Neural cell (in vitro differentiated cells): ENCODE data around the gene CRMP1. TPM values are rescaled to one million over a fixed set of nuclear protein-coding genes. Genes with fewer than 3 reads are reported as not detected.

Experiments
- H2AFZ ChIP-seq: fragments of 200-600, 300-800 bp; sonication (generic), shearing (Covaris generic); 2 replicates; pipeline ENCODE4 v1.6.0; 2014; ENCODE audit warnings: low read depth, mild to moderate bottlenecking, antibody characterized with exemption, low read length, moderate library complexity
- H3F3A ChIP-seq: fragments of 200-600 bp; shearing (Covaris generic); 2 replicates; pipeline ENCODE4 v1.6.1; 2016; ENCODE audit warnings: mild to moderate bottlenecking, moderate library complexity, mixed read lengths, antibody characterized with exemption, low read length; ENCODE audit not compliant: insufficient read depth, poor library complexity, severe bottlenecking
- H3K27ac ChIP-seq: fragments of 200-600, 300-800 bp; sonication (generic), shearing (Covaris generic); 2 replicates; pipeline ENCODE4 v1.5.1; 2014; ENCODE audit warnings: mild to moderate bottlenecking, low read length, moderate library complexity
- H3K27me3 ChIP-seq: fragments of 300-800, 200-600 bp; sonication (generic), shearing (Covaris generic); 2 replicates; pipeline ENCODE4 v1.6.0; 2014; ENCODE audit warnings: mild to moderate bottlenecking, low read depth, low read length, moderate library complexity; ENCODE audit not compliant: insufficient read depth
- H3K36me3 ChIP-seq: fragments of 300-800, 200-600 bp; sonication (generic), shearing (Covaris generic); 2 replicates; pipeline ENCODE4 v1.5.1; 2014; ENCODE audit warnings: mild to moderate bottlenecking, antibody characterized with exemption, low read length, moderate library complexity; ENCODE audit not compliant: insufficient read depth
- H3K4me2 ChIP-seq: fragments of 300-800, 200-600 bp; sonication (generic), shearing (Covaris generic); 2 replicates; pipeline ENCODE4 v1.6.0; 2014; ENCODE audit warnings: mild to moderate bottlenecking, low read length
- H3K4me3 ChIP-seq: fragments of 300-800, 200-600 bp; sonication (generic), shearing (Covaris generic); 2 replicates; pipeline ENCODE4 v1.5.1; 2014; ENCODE audit warnings: mild to moderate bottlenecking, low read length, moderate library complexity
- H3K79me2 ChIP-seq: fragments of 200-600 bp; shearing (Covaris generic); replicated peaks from 2 replicates; pipeline ENCODE4 v1.6.0; 2014; ENCODE audit warnings: mild to moderate bottlenecking, low read length, moderate library complexity; ENCODE audit not compliant: insufficient read depth
- H3K9ac ChIP-seq: fragments of 300-800, 200-600 bp; sonication (generic), shearing (Covaris generic); 2 replicates; pipeline ENCODE4 v1.6.1; 2016; ENCODE audit warnings: mild to moderate bottlenecking, low read length, mixed read lengths
- H3K9me2 ChIP-seq: fragments of 200-600 bp; shearing (Covaris generic); 2 replicates; pipeline ENCODE4 v1.6.1; 2016; ENCODE audit warnings: mild to moderate bottlenecking, low read length, mixed read lengths; ENCODE audit not compliant: insufficient read depth
- H3K9me3 ChIP-seq: fragments of 200-600, 300-800 bp; sonication (generic), shearing (Covaris generic); 2 replicates; pipeline ENCODE4 v1.6.1; 2016; ENCODE audit warnings: mild to moderate bottlenecking, mixed run types, low read length, moderate library complexity, mixed read lengths
- H4K20me1 ChIP-seq: fragments of 200-600 bp; shearing (Covaris generic); 2 replicates; pipeline ENCODE4 v1.6.1; 2016; ENCODE audit warnings: mild to moderate bottlenecking, mixed run types; ENCODE audit not compliant: insufficient read depth
- CTCF ChIP-seq: fragments of 450-650 bp; IDR thresholded peaks from 2 replicates; pipeline ENCODE4 v1.5.1; 2014; ENCODE audit warnings: antibody characterized with exemption, mild to moderate bottlenecking, moderate library complexity; ENCODE audit not compliant: poor library complexity, severe bottlenecking
- EP300 ChIP-seq: fragments of 450-650 bp; conservative IDR thresholded peaks from 2 replicates; pipeline ENCODE4 v1.6.1; 2014; ENCODE audit warnings: antibody characterized with exemption, mild to moderate bottlenecking, moderate library complexity; ENCODE audit not compliant: poor library complexity, severe bottlenecking
- EZH2 ChIP-seq: fragments of 200-600, 300-800 bp; shearing (Covaris generic), sonication (generic); IDR thresholded peaks from 2 replicates; pipeline ENCODE4 v1.6.1; 2014; ENCODE audit warnings: antibody characterized with exemption, low read length, borderline replicate concordance, mild to moderate bottlenecking; ENCODE audit not compliant: insufficient read depth, poor library complexity, severe bottlenecking
- MXI1 ChIP-seq: fragments of 450-650 bp; conservative IDR thresholded peaks from 2 replicates; pipeline ENCODE4 v1.6.1; 2014; ENCODE audit warnings: antibody characterized with exemption, mild to moderate bottlenecking; ENCODE audit not compliant: poor library complexity, severe bottlenecking
- POLR2AphosphoS5 ChIP-seq: IDR thresholded peaks from 2 replicates; pipeline ENCODE4 v1.6.1; 2012
- RAD21 ChIP-seq: fragments of 450-650 bp; conservative IDR thresholded peaks from 2 replicates; pipeline ENCODE4 v1.6.1; 2014; ENCODE audit warnings: antibody characterized with exemption, mild to moderate bottlenecking, moderate library complexity
- REST ChIP-seq: IDR thresholded peaks from 2 replicates; pipeline ENCODE4 v1.6.1; 2012; ENCODE audit warnings: borderline replicate concordance
- SMC3 ChIP-seq: fragments of 450-650 bp; conservative IDR thresholded peaks from 2 replicates; pipeline ENCODE4 v1.6.1; 2014; ENCODE audit warnings: antibody characterized with exemption, mild to moderate bottlenecking, moderate library complexity; ENCODE audit not compliant: poor library complexity
- TAF1 ChIP-seq: IDR thresholded peaks from 2 replicates; pipeline ENCODE4 v1.6.1; 2012; ENCODE audit warnings: low read depth
- polyA plus RNA-seq: library from polyadenylated mRNA; depleted of rRNA; stranded (reverse); fragments of >200 nt; gene quantifications from 2 replicates; pipeline ENCODE4 v1.2.3, GENCODE V29; 2014

The CRMP1 gene
- polyA plus RNA-seq, 1 donor from 2014 or later: 642 TPM

- Histone ChIP-seq H2AFZ (no peak overlapping the region), H3K4me2 (no peak overlapping the region)
- TF ChIP-seq MXI1 (no peak), RAD21 (no peak), TAF1 (no peak), SMC3 (no peak)
These were observed 30.5 kb upstream of the CRMP1 start for GRCh38 chr4:5923376-5923775.

GRCh38 chr4:5922556-5922955 is 29.7 kb upstream of the CRMP1 start:
- Histone ChIP-seq H3K9ac (no peak overlapping the region), H2AFZ (no peak overlapping the region), H3K4me3 (no peak overlapping the region), H3K4me2 (no peak overlapping the region), H3K27ac (no peak overlapping the region), H3K9me2 (no peaks in the 10 kb centered on the region), H3K36me3 (no peaks in the 10 kb centered on the region), H3K79me2 (no peaks in the 10 kb centered on the region), H3K9me3 (no peaks in the 10 kb centered on the region), H3F3A (no peaks in the 10 kb centered on the region), H4K20me1 (no peaks in the 10 kb centered on the region), H3K27me3 (no peaks in the 10 kb centered on the region)
- no peak for TF ChIP-seq TAF1
- TF ChIP-seq RAD21: no peak
- no peak for TF ChIP-seq REST
- no peak for TF ChIP-seq CTCF
- no peak for TF ChIP-seq EZH2
- no peak for TF ChIP-seq SMC3
- no peak for TF ChIP-seq MXI1
- TF ChIP-seq POLR2AphosphoS5: no peak
- no peak for TF ChIP-seq EP300

More at GRCh38 chr4:5923376-5923775, 30.5 kb upstream of the CRMP1 start:
- Histone ChIP-seq H3K36me3 (no peaks in the 10 kb centered on the region), H3K4me3 (no peak overlapping the region), H3K9me2 (no peaks in the 10 kb centered on the region), H3K9me3 (no peaks in the 10 kb centered on the region), H3F3A (no peaks in the 10 kb centered on the region), H3K9ac (no peak overlapping the region), H3K27me3 (no peaks in the 10 kb centered on the region), H3K79me2 (no peaks in the 10 kb centered on the region), H3K27ac (no peak overlapping the region), H4K20me1 (no peaks in the 10 kb centered on the region)

- Histone ChIP-seq H3K9me2 (no peaks in the 10 kb centered on the region), H4K20me1 (no peaks in the 10 kb centered on the region), H3K27me3 (no peaks in the 10 kb centered on the region), H3F3A (no peaks in the 10 kb centered on the region), H3K4me2 (no peak overlapping the region), H3K79me2 (no peaks in the 10 kb centered on the region), H3K9me3 (no peaks in the 10 kb centered on the region), H3K9ac (no peak overlapping the region), H2AFZ (no peak overlapping the region), H3K27ac (no peak overlapping the region), H3K36me3 (no peaks in the 10 kb centered on the region), H3K4me3 (no peak overlapping the region)
- TF ChIP-seq MXI1: no peak
- no peak for TF ChIP-seq POLR2AphosphoS5
- TF ChIP-seq CTCF: no peak
- no peak for TF ChIP-seq REST
- TF ChIP-seq SMC3: no peak
- no peak for TF ChIP-seq EP300
- no peak for TF ChIP-seq TAF1
- no peak for TF ChIP-seq EZH2
- TF ChIP-seq RAD21: no peak
These were observed 29.1 kb upstream of the CRMP1 start for GRCh38 chr4:5921981-5922380.
